GM12878 (cell line): ENCODE results near the gene RHBDD1. TPM values are rescaled to one million over a fixed set of nuclear protein-coding genes. Genes with fewer than 3 reads are reported as not detected.

Experiments
- ATAC-seq: fragments of 200-7000 bp; cut with Tn5 transposase; 3 replicates; pipeline ENCODE4 v1.9.1; 2020; ENCODE audit warnings: mild to moderate bottlenecking, moderate library complexity
- BruUV-seq: library from RNA; stranded (reverse); fragments of 400-500 nt; replicated peaks from 2 replicates; lab custom pipeline; 2021; lab: Mats Ljungman, UMichigan
- CTCF ChIA-PET: fragments of 300-600 bp; sonication (Branson Sonifier 250); formaldehyde crosslinking; extraction: SDS; loops from one replicate; lab custom pipeline; 2021; ENCODE audit warnings: inconsistent platforms; lab: Yijun Ruan, JAX
- POLR2A ChIA-PET: fragments of 350-600 bp; formaldehyde crosslinking; extraction: SDS; loops from one replicate; lab custom pipeline; 2021; ENCODE audit warnings: inconsistent platforms; lab: Charles Lee
- RAD21 ChIA-PET: fragments of 300-600 bp; sonication (Branson Sonifier 250); formaldehyde crosslinking; loops from one replicate; lab custom pipeline; 2023; ENCODE audit warnings: antibody characterized with exemption; ENCODE audit not compliant: unreplicated experiment; lab: Charles Lee
- SMC1A ChIA-PET: fragments of 300-600 bp; sonication (Branson Sonifier 250); formaldehyde crosslinking; loops from one replicate; lab custom pipeline; 2023; ENCODE audit not compliant: unreplicated experiment, uncharacterized antibody; lab: Charles Lee
- DNase-seq: peaks from one replicate; pipeline ENCODE4 v3.0.0-alpha.2; 2011; ENCODE audit warnings: low read depth, low spot score
- FAIRE-seq: peaks from 3 replicates; lab custom pipeline; 2011; peaks lifted over from hg19 to GRCh38; lab: Jason Lieb, UNC
- H2AFZ ChIP-seq: 2 replicates; pipeline ENCODE4 v1.6.0; 2011; ENCODE audit warnings: low read depth, low read length, control low read depth; ENCODE audit not compliant: control insufficient read depth
- H3K27ac ChIP-seq: 2 replicates; pipeline ENCODE4 v1.5.1; 2011; ENCODE audit warnings: control low read depth; ENCODE audit not compliant: control insufficient read depth, insufficient read depth
- H3K27me3 ChIP-seq, 2 experiments: replicated peaks in 1 of 2; 2 replicates each; pipeline versions ENCODE4 v1.6.0 to v1.6.1; 2011; ENCODE audit warnings: low read length in 1 of 2; ENCODE audit not compliant: control insufficient read depth in 2 of 2, insufficient read depth in 2 of 2
- H3K36me3 ChIP-seq, 2 experiments: 2 replicates each; pipeline ENCODE4 v1.5.1; 2011; ENCODE audit warnings: low read length in 1 of 2; ENCODE audit not compliant: control insufficient read depth in 2 of 2, insufficient read depth in 2 of 2
- H3K4me1 ChIP-seq: 2 replicates; pipeline ENCODE4 v1.6.1; 2011; ENCODE audit warnings: mild to moderate bottlenecking, low read length, moderate library complexity, mixed read lengths; ENCODE audit not compliant: control insufficient read depth, insufficient read depth
- H3K4me2 ChIP-seq: 2 replicates; pipeline ENCODE4 v1.6.0; 2011; ENCODE audit warnings: control low read depth; ENCODE audit not compliant: control insufficient read depth, insufficient read depth
- H3K4me3 ChIP-seq: fragments of 200-600 bp; sonication (generic); 2 replicates; pipeline ENCODE4 v1.5.1; 2016
- H3K79me2 ChIP-seq: 2 replicates; pipeline ENCODE4 v1.6.0; 2011; ENCODE audit warnings: low read length; ENCODE audit not compliant: control insufficient read depth, insufficient read depth
- H3K9ac ChIP-seq: 2 replicates; pipeline ENCODE4 v1.8.0; 2011; ENCODE audit warnings: low read length, control low read depth, mixed read lengths; ENCODE audit not compliant: control insufficient read depth, insufficient read depth
- H3K9me3 ChIP-seq: replicated peaks from 3 replicates; pipeline ENCODE4 v1.5.1; 2011; ENCODE audit warnings: mild to moderate bottlenecking, low read length; ENCODE audit not compliant: control insufficient read depth, insufficient read depth
- H4K20me1 ChIP-seq: 2 replicates; pipeline ENCODE4 v1.6.0; 2011; ENCODE audit not compliant: control insufficient read depth, insufficient read depth
- BCL11A ChIP-seq: IDR thresholded peaks from 2 replicates; pipeline ENCODE4 v1.6.1; 2011; ENCODE audit warnings: low read depth, low read length
- MAX ChIP-seq: IDR thresholded peaks from 2 replicates; pipeline ENCODE4 v1.6.1; 2012; ENCODE audit warnings: low read depth, low read length, improper control_type of control experiment
- RCOR1 ChIP-seq: conservative IDR thresholded peaks from 2 replicates; pipeline ENCODE4 v1.6.1; 2012; ENCODE audit warnings: low read depth, low read length, improper control_type of control experiment
- RELA ChIP-seq: fragments of 450-650 bp; IDR thresholded peaks from 2 replicates; pipeline ENCODE4 v1.8.0; 2014; ENCODE audit warnings: borderline replicate concordance; ENCODE audit not compliant: partially characterized antibody
- WGBS: methylation state at CpG from one replicate; pipeline ENCODE4 v1.1.6; 2016; ENCODE audit warnings: low lambda C conversion rate; ENCODE audit not compliant: insufficient replicate concordance, insufficient coverage; ENCODE audit errors: missing lambda C conversion rate; 5-methylcytosine and 5-hydroxymethylcytosine counted together
- in situ Hi-C: fragments of 300-500 bp; cut with MboI; formaldehyde crosslinking; loops from 9 replicates; pipeline ENCODE4 v1.14.3; 2018; ENCODE audit warnings: mixed read lengths
- intact Hi-C: fragments of 100-400 bp; cut with micrococcal nuclease; formaldehyde crosslinking; loops from one replicate; pipeline ENCODE4 v1.14.2; 2022; ENCODE audit not compliant: unreplicated experiment
- polyA plus RNA-seq, 11 experiments: library from polyadenylated mRNA; depleted of rRNA in 4 of 11; unstranded in 6 of 11; stranded (reverse) in 5 of 11; fragments of >200 nt; fragmentation: Nextera tagmentation in 4 of 11; fragmentation: Illumina TruSeq in 1 of 11; extraction: Ambion mirVana in 4 of 11; extraction: Trizol in 1 of 11; gene quantifications; 1 replicate in 1 of 11; 2 replicates in 10 of 11; pipeline versions ENCODE4 v1.2.1 to v1.2.3, GENCODE V29; 2011 to 2016; ENCODE audit warnings: inconsistent platforms in 2 of 11, missing spikeins in 2 of 11, low read depth in 1 of 11
- total RNA-seq, 4 experiments: library from RNA; depleted of rRNA in 3 of 4; stranded (reverse); fragments of >200 nt in 3 of 4; fragmentation: Illumina TruSeq in 1 of 4; extraction: Trizol in 1 of 4; gene quantifications; 2 replicates each; pipeline versions ENCODE4 v1.2.1 to v1.2.3, GENCODE V29; 2013 to 2021

Gene RHBDD1
- total and polyA plus RNA-seq, 10 of the 15 experiments (the other 5 are each of a cell fraction or from before 2014, with no cell fraction given), result 7.1 to 36.4 (median 14.7) TPM

DNA sequence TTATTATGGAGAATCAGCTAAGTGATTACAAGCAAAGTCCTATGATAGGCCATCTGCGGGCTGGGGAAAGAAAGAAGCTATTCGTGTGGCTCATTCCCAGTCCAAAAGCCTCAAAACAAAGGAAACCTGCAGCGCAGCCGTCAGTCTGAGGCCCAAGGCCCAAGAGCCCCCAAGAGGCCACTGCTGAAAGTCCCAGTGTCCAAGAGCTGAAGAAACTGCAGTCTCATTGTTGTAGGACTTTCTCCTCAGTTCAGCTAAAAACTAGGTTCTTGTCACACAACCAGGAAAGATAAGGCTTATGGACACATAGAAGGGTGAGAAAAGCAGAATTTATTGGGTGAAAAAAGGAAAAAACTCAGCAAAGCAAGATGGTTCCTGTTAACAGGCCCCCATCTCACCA, 143.2 kb downstream of the RHBDD1 start (continued):
- no peak for TF ChIP-seq MAX
- TF ChIP-seq BCL11A, result no peak
- no peak for TF ChIP-seq RELA

DNA sequence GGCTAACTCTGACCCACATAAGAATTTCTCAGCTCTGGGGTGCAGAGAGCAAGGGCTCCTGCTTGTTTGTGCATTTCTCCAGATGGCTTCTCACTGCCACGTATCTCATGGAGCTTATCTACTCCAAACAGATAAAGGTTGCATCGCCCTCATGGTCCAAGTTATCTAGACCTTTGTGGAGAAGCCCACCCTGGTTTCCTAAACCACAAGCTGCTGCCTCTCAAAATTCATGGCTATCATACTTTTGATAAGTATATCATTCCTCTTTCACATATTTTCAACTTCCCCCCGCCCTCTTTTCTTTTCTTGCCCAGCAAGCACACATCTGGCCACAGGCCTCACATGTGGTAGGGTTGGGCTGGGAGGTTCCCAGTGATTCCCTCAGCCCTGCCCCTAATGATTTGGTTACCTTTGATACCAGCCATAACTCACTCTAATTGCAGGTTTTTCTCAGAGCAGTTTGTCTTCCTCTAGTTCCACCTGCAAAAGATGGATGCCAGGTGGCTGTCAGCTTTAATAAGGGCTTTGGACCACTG, 146.0 kb downstream of the RHBDD1 start:
- no TSS peak for BruUV-seq
- H3K4me1 ChIP-seq, result peaks cover 15% of the 10 kb centered on the region
- H3K27me3 ChIP-seq, result no peaks in the 10 kb centered on the region
- H3K9ac ChIP-seq, result no peak overlapping the region
- WGBS, result 98% methylated on average over 3 of the region's 3 CpGs
- H3K27ac ChIP-seq, result no peak overlapping the region
- SMC1A ChIA-PET, result interaction anchor here (1.0 to 1.5 kb wide), 4 partner anchors 18 to 179 kb away, joined by 3 read pairs; partner anchors contain the start of gene RHBDD1
- POLR2A ChIA-PET, result interaction anchor here (0.6 kb wide), 1 partner anchor 12 kb away, joined by 5 read pairs; no protein-coding TSS in a partner anchor
- H3K79me2 ChIP-seq, result no peaks in the 10 kb centered on the region; the same call in 1 of the 2 replicates
- ATAC-seq (no peak), FAIRE-seq (no peak), DNase-seq (no peak)
- RAD21 ChIA-PET, result interaction anchor here (1.0 to 1.1 kb wide), 2 partner anchors 109 to 147 kb away, joined by 3 to 4 read pairs; no protein-coding TSS in a partner anchor
- CTCF ChIA-PET, result interaction anchor here (0.5 to 1.5 kb wide), 4 partner anchors 161 to 1322 kb away, joined by 3 to 6 read pairs (median 4); no protein-coding TSS in a partner anchor
- in situ Hi-C loops, result loop anchor here (10.0 to 25.0 kb wide), 3 partner anchors 770 to 1317 kb away; no protein-coding TSS in a partner anchor
- no peak overlapping the region for H2AFZ ChIP-seq
- TF ChIP-seq RCOR1, result no peak
- H4K20me1 ChIP-seq, result no peaks in the 10 kb centered on the region
- no peak overlapping the region for H3K4me3 ChIP-seq
- intact Hi-C loops, result no loop called here
- H3K4me2 ChIP-seq, result no peak overlapping the region
- H3K36me3 ChIP-seq, result peaks cover 0 to 2% of the 10 kb centered on the region in 2 experiments; a peak in 1 of 4 replicates
- no peaks in the 10 kb centered on the region for H3K9me3 ChIP-seq
